Measurements from ENCODE around the gene PRDM2.

The PRDM2 gene

GRCh38 chr1:13780780-13781179 lies 80.8 kb downstream of the PRDM2 start:
- Mint-ChIP-seq H3K36me3 (peaks cover 3% of the 10 kb centered on the region), H3K4me1 (peaks cover 32% of the 10 kb centered on the region)
- DNase-seq (ENCODE audit: low spot score in 2 of 2): no peak

GRCh38 chr1:13781228-13781627 lies 81.2 kb downstream of the PRDM2 start:
- DNase-seq (ENCODE audit: low spot score in 2 of 2) (no peak), ATAC-seq (no peak)
- Mint-ChIP-seq H3K4me1 (peaks cover 35% of the 10 kb centered on the region), H3K27ac (peak overlapping the region; percentile 80), H3K9me3 (no peaks in the 10 kb centered on the region), H3K36me3 (peaks cover 7% of the 10 kb centered on the region), H3K4me3 (no peak overlapping the region)

More at GRCh38 chr1:13780780-13781179, 80.8 kb downstream of the PRDM2 start:
- no peak for ATAC-seq
- peak overlapping the region; percentile 80 for H3K27ac Mint-ChIP-seq
- H3K9me3 Mint-ChIP-seq: no peaks in the 10 kb centered on the region
- no peak overlapping the region for H3K4me3 Mint-ChIP-seq

- DNase-seq (ENCODE audit: low spot score in 2 of 2) (no peak), ATAC-seq (no peak)
- no peak overlapping the region for H3K4me3 Mint-ChIP-seq
- peak overlapping the region; percentile 80 for H3K27ac Mint-ChIP-seq
- H3K9me3 Mint-ChIP-seq: no peaks in the 10 kb centered on the region
- peaks cover 39% of the 10 kb centered on the region for H3K4me1 Mint-ChIP-seq
- H3K36me3 Mint-ChIP-seq: peaks cover 15% of the 10 kb centered on the region
Observed at GRCh38 chr1:13781907-13782633, 82.1 kb downstream of the PRDM2 start.

GRCh38 chr1:13782634-13783360 lies 82.8 kb downstream of the PRDM2 start:
- peaks cover 39% of the 10 kb centered on the region for H3K4me1 Mint-ChIP-seq
- ATAC-seq: no peak
- no peak for DNase-seq (ENCODE audit: low spot score in 2 of 2)
- no peak overlapping the region for H3K4me3 Mint-ChIP-seq
- H3K9me3 Mint-ChIP-seq: no peaks in the 10 kb centered on the region
- peak overlapping the region; percentile 80 for H3K27ac Mint-ChIP-seq
- H3K36me3 Mint-ChIP-seq: peaks cover 23% of the 10 kb centered on the region

- DNase-seq (ENCODE audit: low spot score in 2 of 2): no peak
- Mint-ChIP-seq H3K36me3 (peaks cover 30% of the 10 kb centered on the region), H3K4me1 (peaks cover 39% of the 10 kb centered on the region), H3K27ac (no peak overlapping the region), H3K4me3 (no peak overlapping the region), H3K9me3 (no peaks in the 10 kb centered on the region)
- ATAC-seq: no peak
Observed at GRCh38 chr1:13783551-13783950, 83.6 kb downstream of the PRDM2 start.

- Mint-ChIP-seq H3K4me1 (peaks cover 43% of the 10 kb centered on the region), H3K36me3 (peaks cover 42% of the 10 kb centered on the region), H3K9me3 (no peaks in the 10 kb centered on the region), H3K4me3 (no peak overlapping the region), H3K27ac (no peak overlapping the region)
- ATAC-seq (no peak), DNase-seq (ENCODE audit: low spot score in 2 of 2) (no peak)
Observed at GRCh38 chr1:13784971-13785370, 85.0 kb downstream of the PRDM2 start.

- Mint-ChIP-seq H3K4me1 (peaks cover 41% of the 10 kb centered on the region), H3K4me3 (no peak overlapping the region), H3K36me3 (peaks cover 52% of the 10 kb centered on the region), H3K27ac (no peak overlapping the region), H3K9me3 (no peaks in the 10 kb centered on the region)
- DNase-seq (ENCODE audit: low spot score in 2 of 2): no peak
- ATAC-seq: no peak
Observed at GRCh38 chr1:13786541-13786940, 86.6 kb downstream of the PRDM2 start.

- peaks cover 65% of the 10 kb centered on the region for H3K36me3 Mint-ChIP-seq
- H3K4me1 Mint-ChIP-seq: peaks cover 35% of the 10 kb centered on the region
- ATAC-seq (no peak), DNase-seq (ENCODE audit: low spot score in 2 of 2) (no peak)
- H3K9me3 Mint-ChIP-seq: no peaks in the 10 kb centered on the region
- peak overlapping the region; percentile 83 for H3K27ac Mint-ChIP-seq
- H3K4me3 Mint-ChIP-seq: no peak overlapping the region
Observed at GRCh38 chr1:13788795-13789194, 88.8 kb downstream of the PRDM2 start.

- Mint-ChIP-seq H3K4me1 (peaks cover 51% of the 10 kb centered on the region), H3K27ac (peak overlapping the region; percentile 67), H3K36me3 (peaks cover 67% of the 10 kb centered on the region), H3K9me3 (no peaks in the 10 kb centered on the region), H3K4me3 (no peak overlapping the region)
- no peak for ATAC-seq
- no peak for DNase-seq (ENCODE audit: low spot score in 2 of 2)
Observed at GRCh38 chr1:13790290-13791030, 90.5 kb downstream of the PRDM2 start.

GRCh38 chr1:13792419-13792818 lies 92.4 kb downstream of the PRDM2 start:
- no peaks in the 10 kb centered on the region for H3K9me3 Mint-ChIP-seq
- DNase-seq (ENCODE audit: low spot score in 2 of 2) (no peak), ATAC-seq (no peak)
- H3K27ac Mint-ChIP-seq: no peak overlapping the region
- no peak overlapping the region for H3K4me3 Mint-ChIP-seq
- peaks cover 48% of the 10 kb centered on the region for H3K36me3 Mint-ChIP-seq
- peaks cover 51% of the 10 kb centered on the region for H3K4me1 Mint-ChIP-seq

GRCh38 chr1:13793088-13793730 lies 93.2 kb downstream of the PRDM2 start:
- Mint-ChIP-seq H3K4me1 (peaks cover 51% of the 10 kb centered on the region), H3K27ac (peak overlapping the region; percentile 34), H3K9me3 (no peaks in the 10 kb centered on the region), H3K36me3 (peaks cover 46% of the 10 kb centered on the region), H3K4me3 (no peak overlapping the region)
- no peak for ATAC-seq
- no peak for DNase-seq (ENCODE audit: low spot score in 2 of 2)

GRCh38 chr1:13794231-13795187 lies 94.5 kb downstream of the PRDM2 start:
- no peak for DNase-seq (ENCODE audit: low spot score in 2 of 2)
- H3K9me3 Mint-ChIP-seq: no peaks in the 10 kb centered on the region
- peaks cover 41% of the 10 kb centered on the region for H3K36me3 Mint-ChIP-seq
- peak overlapping the region; percentile 45 for H3K27ac Mint-ChIP-seq
- ATAC-seq: peak; percentile 87
- H3K4me3 Mint-ChIP-seq: no peak overlapping the region
- peaks cover 51% of the 10 kb centered on the region for H3K4me1 Mint-ChIP-seq

GRCh38 chr1:13797397-13797796 lies 97.4 kb downstream of the PRDM2 start:
- Mint-ChIP-seq H3K4me3 (no peak overlapping the region), H3K4me1 (peaks cover 53% of the 10 kb centered on the region)
- no peak for ATAC-seq

GRCh38 chr1:13798120-13798519 lies 98.1 kb downstream of the PRDM2 start:
- peaks cover 26% of the 10 kb centered on the region for H3K36me3 Mint-ChIP-seq
- no peak for ATAC-seq
- H3K4me3 Mint-ChIP-seq: no peak overlapping the region
- no peak for DNase-seq (ENCODE audit: low spot score in 2 of 2)
- H3K9me3 Mint-ChIP-seq: no peaks in the 10 kb centered on the region
- H3K4me1 Mint-ChIP-seq: peaks cover 53% of the 10 kb centered on the region
- H3K27ac Mint-ChIP-seq: no peak overlapping the region

More at GRCh38 chr1:13797397-13797796, 97.4 kb downstream of the PRDM2 start:
- peaks cover 23% of the 10 kb centered on the region for H3K36me3 Mint-ChIP-seq
- H3K27ac Mint-ChIP-seq: no peak overlapping the region
- H3K9me3 Mint-ChIP-seq: no peaks in the 10 kb centered on the region
- DNase-seq (ENCODE audit: low spot score in 2 of 2): no peak
